GM19372 (cell line): Measurements from ENCODE around the gene RFX1.
A peak's percentile ranks its signal among the peaks of the same experiment; 100 is the strongest.
"Not testable (repeated sequence)": the region's sequence is repeated elsewhere in the genome, so short reads cannot be mapped to it uniquely, and the experiment has no call there.

Experiments
- ATAC-seq: cut with Tn5 transposase; IDR thresholded peaks from one replicate; pipeline ENCODE4 v1.9.1; 2021; ENCODE audit warnings: mild to moderate bottlenecking, low read depth, moderate library complexity; ENCODE audit not compliant: unreplicated experiment

Gene RFX1

GRCh38 chr19:14006085-14006765 lies at the start of gene RFX1:
Gene RFX1 (minus strand): TSS chr19:14006320. CDS start chr19:13993843, 12,477 bp downstream.
- peak; percentile 71 for ATAC-seq

DNA sequence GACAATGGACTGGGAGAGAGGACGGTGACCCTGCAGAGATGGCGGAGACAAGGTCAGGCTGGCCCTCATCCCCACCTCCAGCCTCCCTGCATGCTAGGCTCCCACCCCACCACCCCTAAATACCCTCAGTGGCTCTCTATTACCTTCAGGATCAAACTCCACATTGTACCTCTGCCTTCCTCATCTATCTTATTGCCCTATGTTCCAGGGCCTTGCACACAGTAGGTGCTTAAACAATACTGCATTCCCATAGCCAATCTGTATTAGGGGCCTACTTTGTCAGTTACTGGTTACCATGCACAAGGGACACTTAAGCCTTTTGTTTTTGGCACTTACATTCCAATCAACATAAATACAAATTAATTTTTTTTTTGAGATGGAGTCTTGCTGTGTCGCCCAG lies 49.3 kb upstream of the RFX1 start:
- no peak for ATAC-seq

GRCh38 chr19:14054721-14055120 lies 48.6 kb upstream of the RFX1 start:
- no peak for ATAC-seq

- no peak for ATAC-seq
Measured at GRCh38 chr19:14054099-14054498, 48.0 kb upstream of the RFX1 start.

DNA sequence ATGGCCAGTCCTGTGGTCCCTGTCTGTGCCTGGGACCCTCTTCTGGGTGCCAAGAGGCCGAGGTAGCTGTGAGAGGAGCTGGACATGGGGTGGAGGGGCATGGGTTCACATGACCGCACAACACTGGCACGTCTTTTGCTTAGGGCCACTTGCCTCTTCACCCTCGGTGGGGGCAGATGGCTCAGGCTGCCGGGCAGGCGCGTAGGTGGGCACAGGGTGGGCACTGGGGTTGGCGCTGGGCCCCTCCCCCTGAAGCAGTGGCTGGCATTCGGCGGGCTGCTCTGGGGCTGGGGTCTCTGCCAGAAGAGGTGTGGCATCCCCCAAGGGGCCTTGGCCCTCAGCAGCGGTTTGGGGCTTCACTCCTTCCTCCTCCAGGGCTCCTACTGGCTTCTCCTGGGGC lies 47.4 kb upstream of the RFX1 start:
- no peak for ATAC-seq

DNA sequence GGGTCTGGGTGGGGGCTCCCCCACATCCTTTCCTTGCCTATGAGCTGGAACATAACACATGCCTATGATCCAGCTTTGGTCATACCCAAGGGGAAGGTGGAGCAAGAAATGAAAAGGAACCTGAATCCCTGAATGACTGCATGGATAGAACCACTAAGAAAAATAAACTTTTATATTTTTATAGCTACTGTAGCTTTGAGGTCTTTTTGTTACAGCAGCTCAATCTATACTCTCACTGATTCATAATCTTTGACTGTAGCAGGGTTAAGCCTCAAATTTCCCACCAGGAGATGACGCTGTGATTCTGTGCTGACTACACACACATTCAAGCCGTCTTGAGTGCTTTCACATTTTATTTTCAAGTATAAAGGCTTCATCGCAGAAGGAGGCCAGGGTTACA lies 46.9 kb upstream of the RFX1 start:
- no peak for ATAC-seq

- ATAC-seq, result no peak
Measured at GRCh38 chr19:14052470-14052869, 46.4 kb upstream of the RFX1 start.

DNA sequence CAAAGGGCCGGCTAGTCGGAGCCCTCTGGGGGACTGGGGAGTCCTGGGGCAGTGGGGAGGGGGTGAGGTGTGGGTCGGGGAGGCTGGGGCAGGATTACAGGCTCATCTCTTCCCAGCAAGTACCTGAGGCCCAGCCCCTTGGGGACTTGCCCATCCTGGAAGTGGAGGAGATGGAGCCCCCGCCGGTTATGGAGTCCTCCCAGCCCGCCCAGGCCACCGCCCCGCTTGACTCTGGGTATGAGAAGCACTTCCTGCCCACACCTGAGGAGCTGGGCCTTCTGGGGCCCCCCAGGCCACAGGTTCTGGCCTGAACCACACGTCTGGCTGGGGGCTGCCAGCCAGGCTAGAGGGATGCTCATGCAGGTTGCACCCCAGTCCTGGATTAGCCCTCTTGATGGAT lies 45.9 kb upstream of the RFX1 start:
- no peak for ATAC-seq

DNA sequence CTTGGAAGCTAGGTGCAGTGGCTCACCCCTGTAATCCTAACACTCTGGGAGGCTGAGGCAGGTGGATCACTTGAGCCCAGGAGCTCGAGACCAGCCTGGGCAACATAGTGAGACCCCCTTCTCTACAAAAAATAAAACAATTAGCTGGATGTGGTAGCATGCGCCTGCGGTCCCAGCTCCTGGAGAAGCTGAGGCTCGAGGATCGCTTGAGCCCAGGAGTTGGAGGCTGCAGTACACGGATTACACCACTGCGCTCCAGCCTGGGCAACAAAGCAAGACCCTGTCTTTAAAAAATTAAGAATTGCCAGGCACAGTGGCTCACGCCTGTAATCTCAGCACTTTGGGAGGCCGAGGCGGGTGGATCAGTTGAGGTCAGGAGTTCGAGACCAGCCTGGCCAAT lies 44.8 kb upstream of the RFX1 start:
- ATAC-seq, result not testable (repeated sequence)

DNA sequence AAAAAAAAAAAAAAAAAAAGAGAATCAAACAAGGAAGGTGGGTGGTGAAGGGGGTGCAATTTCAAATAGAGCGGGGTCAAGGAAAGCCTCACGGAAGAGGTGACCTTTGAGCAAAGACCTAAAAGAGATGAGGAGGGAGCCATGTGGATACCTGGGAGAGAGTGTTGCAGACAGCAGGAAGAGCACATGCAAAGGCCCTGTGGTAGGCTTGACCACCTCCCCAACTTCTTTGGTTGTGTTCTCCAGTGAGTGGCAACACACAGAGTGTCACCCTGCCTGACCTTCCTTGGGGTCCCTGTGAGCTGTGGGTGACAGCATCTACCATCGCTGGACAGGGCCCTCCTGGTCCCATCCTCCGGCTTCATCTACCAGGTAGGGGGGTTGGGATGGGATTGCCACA lies 44.4 kb upstream of the RFX1 start:
- ATAC-seq, result no peak

GRCh38 chr19:14048443-14049153 lies 42.5 kb upstream of the RFX1 start:
- no peak for ATAC-seq

DNA sequence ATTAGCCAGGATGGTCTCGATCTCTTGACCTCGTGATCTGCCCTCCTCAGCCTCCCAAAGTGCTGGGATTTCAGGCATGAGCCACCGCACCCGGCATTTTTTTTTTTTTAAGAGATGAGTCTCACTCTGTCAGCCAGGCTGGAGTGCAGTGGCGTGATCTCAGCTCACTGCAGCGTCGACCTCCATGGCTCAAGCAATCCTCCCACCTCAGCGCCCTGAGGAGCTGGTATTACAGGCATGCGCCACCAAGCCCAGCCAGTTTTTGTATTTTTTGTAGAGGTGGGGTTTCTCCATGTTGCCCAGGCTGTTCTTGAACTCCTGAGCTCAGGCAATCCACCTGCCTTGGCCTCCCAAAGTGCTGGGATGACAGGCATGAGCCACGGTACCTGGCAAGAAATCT lies 41.7 kb upstream of the RFX1 start:
- ATAC-seq, result not testable (repeated sequence)

GRCh38 chr19:14042659-14043608 lies 36.8 kb upstream of the RFX1 start:
- ATAC-seq, result not testable (repeated sequence)

GRCh38 chr19:14039181-14039580 lies 33.1 kb upstream of the RFX1 start:
- no peak for ATAC-seq

DNA sequence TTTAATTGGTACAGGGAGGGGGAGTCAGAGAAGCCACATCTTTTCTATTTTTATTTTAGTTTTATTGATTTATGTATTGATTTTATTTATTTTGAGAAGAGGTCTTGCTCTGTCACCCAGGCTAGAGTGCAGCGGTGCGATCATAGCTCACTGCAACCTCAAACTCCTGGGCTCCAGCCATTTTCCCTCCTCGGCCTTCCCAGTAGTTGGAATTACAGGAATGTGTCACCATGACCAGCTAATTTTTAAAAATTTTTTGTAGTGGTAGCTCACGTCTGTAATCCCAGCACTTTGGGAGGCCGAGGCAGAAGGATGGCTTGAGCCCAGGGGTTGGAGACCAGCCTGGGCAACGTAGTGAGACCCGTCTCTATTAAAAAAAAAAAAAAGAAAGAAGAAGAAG lies 29.6 kb upstream of the RFX1 start:
- no peak for ATAC-seq

- not testable (repeated sequence) for ATAC-seq
Measured at GRCh38 chr19:14035159-14035558, 29.0 kb upstream of the RFX1 start.

DNA sequence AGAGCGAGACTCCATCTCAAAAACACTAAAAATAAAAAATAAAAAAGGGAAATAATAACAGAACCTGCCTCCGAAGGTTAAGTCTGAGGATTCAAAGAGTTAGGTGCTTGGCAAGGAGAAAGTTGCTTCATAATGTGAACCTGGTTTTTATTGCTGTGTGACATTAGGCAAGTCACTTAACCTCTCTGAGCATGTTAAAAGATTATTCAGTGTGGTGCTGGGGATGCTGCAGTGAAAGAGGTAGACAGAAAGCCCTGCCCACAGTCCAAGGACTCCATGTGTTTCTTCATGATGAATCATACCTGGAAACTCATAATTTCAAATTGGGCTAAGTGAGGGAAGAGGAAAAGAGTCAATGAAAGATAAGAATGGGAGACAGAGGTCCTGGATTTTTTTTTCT lies 27.8 kb upstream of the RFX1 start:
- ATAC-seq, result no peak

GRCh38 chr19:14031719-14032480 lies 25.8 kb upstream of the RFX1 start, which contains the start of gene IL27RA:
Gene IL27RA (plus strand): TSS chr19:14031762. CDS start chr19:14031873, 111 bp downstream.
- peak; percentile 57 for ATAC-seq

DNA sequence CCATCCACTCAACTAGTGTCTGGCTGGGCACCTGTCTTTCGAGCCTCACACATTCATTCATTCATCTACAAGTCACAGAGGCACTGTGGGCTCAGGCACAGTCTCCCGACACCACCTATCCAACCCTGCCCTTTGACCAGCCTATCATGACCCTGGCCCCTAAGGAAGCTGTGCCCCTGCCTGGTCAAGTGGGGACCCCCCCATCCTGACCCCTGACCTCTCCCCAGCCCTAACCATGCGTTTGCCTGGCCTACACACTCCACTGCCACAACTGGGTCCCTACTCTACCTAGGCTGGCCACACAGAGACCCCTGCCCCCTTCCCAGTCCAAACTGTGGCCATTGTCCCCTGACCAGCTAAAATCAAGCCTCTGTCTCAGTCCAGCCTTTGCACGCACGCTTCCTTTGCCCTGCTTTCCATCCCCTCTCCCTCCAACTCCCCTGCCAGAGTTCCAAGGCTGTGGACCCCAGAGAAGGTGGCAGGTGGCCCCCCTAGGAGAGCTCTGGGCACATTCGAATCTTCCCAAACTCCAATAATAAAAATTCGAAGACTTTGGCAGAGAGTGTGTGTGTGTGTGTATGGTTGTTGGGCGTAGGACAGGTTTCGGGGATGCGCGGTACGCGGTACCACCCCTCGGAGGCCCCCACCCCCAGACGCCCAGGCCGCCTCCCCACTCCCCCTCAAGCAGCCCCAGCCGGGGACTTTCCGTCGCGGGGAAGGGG lies 25.0 kb upstream of the RFX1 start:
- ATAC-seq, result no peak

- no peak for ATAC-seq
Measured at GRCh38 chr19:14028901-14029300, 22.8 kb upstream of the RFX1 start.
